ENCODE measurements around the gene CADPS2.

The CADPS2 gene

DNA sequence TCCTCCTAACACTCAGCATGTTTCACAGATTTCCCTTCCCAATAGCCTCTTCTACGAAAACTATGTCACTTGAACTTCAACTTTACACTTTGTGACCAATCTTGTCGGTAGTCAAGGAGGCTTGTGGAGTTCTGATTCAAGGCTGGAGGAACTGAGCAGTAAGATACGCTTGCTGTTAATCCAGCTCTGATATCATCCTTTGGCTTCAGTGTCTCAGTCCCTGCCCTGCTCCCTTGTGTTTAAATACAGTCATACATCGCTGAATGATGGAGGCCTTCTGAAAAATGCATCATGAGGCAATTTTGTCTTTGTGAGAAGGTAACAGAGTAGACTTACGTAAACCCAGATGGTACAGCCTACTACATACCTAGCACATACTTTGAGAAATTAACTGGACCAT lies 360.9 kb downstream of the CADPS2 start:
- no peak for DNase-seq (ENCODE audit: low read depth)

DNA sequence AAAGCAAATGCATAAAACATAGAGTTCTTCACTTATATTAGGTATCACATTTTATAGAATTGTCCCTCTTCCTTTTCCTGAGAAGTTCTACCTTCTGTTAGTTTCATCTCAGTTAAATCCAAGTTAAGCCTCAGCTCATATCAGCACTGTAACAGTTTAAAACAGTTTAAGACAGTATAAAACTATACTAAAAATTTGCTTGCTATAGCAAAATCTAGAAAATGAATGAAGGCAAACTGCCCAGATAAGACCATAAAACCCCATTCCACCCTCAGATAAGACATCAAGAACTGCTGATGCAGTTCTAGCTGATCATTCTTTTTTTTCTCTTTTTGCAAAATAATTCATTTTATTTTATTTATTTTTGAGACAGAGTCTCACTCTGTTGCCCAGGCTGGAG lies 364.5 kb downstream of the CADPS2 start:
- no peak for DNase-seq (ENCODE audit: low read depth)

DNA sequence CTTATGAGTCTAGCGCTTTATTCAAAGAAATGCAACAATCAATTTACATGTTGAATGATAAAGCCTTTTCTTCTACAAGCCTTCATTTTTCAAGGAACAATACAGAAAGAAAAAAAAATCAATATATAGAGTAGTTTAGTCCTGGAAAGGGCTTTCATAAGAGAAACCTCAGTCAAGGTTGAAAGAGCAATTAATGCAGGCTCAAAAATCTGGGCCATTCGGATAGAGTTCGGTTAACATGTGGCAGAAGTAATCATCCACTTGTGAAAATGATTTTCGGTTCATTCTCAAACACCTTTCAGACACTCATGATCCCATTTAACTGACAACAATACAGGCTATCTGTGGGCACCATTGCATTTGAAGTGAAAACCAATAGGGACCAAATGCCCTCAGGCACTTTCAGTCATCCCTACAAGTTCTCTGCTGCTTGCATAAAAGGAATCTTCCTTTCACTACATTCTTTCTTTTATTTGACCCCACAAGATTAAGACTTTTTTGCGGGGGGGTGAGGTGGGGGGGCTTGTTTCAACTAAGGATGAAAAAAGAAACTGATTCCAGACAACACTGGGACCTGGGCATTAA lies 365.2 kb downstream of the CADPS2 start:
- DNase-seq (ENCODE audit: low read depth): no peak

DNA sequence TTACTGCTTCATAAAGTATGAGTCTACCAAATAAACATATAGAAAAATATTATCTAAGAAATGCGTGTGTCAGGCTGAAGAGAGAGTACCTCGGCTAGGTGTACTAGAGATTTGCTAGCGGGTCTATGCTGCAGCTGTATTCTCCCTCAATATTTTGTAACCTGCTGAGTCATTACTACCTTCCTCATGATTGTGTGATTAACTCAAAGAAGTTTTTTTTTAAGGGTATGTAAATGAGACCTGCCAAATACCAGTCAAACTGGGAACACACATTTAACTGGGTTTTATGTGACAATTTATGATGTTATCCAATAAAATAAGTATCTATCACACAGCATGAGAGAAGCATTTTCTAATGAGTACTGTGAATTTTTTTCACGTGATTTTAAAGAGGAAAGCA lies 367.8 kb downstream of the CADPS2 start:
- no peak for DNase-seq (ENCODE audit: low read depth)

DNA sequence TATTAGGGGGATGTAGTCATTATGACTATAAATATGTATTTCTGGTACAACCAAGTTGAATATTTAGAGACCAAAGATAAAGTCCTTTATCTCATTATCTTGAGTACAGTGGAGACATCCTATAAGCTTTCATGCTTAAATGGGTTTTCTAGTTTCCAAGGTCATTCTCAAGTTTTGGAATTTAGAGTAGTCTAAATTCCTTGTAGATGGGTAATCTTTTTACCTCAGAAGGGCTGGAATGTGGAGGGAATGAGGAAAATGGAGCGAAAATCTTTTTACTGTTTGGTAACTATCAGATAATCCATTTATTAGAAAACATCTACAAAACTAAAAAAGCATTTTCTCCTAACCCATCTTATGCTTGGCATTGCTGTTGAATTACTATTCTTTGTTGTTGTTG lies 368.7 kb downstream of the CADPS2 start:
- DNase-seq (ENCODE audit: low read depth): no peak

DNA sequence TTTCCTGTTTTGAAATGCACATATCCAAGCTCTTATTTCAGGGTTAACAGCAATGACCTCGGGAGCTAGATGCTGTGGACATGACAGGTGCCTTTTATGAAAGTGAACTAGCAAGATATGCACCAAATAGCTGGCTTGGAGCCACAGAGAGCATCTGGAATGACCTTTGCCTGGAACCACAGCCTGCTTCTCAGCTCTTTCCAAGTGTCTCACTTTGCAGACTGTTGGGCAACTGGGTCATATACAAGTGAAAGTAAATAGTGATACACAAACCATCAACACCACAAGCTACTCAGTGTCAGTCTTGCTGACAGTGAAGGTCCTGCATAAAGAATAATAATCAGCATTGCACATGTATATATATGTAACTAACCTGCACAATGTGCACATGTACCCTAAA lies 370.9 kb downstream of the CADPS2 start:
- DNase-seq (ENCODE audit: low read depth): no peak

DNA sequence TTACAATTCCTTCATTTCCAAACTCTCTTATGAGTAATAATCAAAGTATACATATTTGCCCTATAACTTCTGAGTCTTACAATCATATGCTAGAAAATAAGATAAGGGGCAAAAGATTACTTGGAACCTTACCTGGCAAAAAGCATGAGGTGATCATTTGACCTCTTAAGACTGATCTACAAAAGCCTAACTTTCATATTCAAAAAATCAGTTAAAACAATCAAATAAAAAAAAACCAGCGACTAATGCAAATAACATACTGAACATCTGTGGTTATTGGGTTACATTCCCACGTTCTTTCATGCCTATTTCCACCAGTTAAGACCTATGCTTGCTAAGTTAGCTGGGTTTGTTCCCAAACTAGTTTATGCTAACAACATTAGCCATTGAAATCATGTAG lies 375.0 kb downstream of the CADPS2 start:
- no peak for DNase-seq (ENCODE audit: low read depth)

DNA sequence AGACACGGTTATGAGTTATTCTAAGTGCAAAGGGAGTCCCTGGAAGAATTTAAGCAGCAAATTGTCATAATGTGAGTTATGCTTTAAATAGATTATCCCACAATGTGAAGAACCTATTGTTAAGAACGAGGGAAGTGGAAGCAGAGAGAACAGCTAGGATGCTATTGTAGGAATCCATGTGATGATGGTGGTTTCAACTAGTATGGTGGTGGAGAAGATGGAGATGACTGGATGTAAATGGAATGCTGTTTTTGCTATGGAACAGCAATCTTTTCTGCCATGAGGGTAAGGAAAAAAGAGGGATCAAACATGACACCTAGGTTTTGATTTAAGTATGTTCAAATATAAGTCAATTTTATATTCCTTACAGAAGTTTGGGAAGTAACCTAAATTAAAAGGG lies 378.7 kb downstream of the CADPS2 start:
- no peak for DNase-seq (ENCODE audit: low read depth)

DNA sequence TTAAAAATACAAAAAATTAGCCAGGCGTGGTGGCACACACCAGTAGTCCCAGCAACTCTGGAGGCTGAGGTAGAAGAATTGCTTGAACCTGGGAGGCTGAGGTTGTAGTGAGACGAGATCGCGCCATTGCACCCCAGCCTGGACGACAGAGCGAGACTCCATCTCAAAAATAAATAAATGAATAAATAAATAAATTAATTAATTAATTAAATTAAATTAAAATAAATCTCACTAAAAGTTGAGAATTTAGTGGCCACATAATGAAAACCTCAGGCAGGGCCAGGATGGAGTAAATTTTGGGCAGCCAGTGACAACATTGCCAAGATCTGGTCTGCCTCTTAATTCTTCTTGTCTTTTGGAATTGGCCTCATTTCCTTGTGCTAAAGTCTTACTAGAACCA lies 394.3 kb downstream of the CADPS2 start:
- DNase-seq (ENCODE audit: low read depth): no peak

DNA sequence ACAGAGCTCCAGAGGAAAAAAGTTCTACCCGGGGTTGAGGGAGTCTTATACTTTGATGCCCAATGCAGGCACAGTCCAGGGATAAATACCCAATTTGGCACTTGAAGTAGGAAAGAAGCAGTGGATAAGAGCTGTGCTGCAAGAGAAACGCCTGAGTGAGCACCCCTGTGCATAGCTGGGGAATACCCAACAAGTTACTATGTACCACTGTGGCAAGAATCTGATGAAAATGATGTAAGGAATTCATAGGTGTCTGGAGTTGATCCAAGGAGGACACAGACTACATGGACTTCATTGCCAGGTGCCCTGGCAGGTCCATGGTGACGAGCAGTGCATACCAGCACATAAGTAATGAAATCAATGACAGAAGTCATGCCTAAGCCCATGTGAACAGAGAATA lies 398.0 kb downstream of the CADPS2 start:
- no peak for DNase-seq (ENCODE audit: low read depth)

DNA sequence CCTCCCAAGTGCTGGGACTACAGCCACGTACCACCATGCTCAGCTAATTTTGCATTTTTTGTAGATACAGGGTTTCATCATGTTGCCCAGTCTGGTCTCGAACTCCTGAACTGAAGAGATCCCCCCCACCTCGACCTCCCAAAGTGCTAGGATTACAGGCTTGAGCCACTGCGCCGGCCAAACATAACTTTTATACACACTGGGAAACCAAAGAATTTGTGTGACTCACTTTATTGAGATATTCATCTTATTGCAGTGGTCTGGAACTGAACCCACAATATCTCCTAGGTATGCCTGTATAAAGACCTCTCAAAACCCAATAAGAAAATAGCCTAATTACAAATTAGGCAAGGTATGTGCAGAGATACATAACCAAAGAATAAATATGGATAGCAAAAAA lies 399.1 kb downstream of the CADPS2 start:
- no peak for DNase-seq (ENCODE audit: low read depth)

DNA sequence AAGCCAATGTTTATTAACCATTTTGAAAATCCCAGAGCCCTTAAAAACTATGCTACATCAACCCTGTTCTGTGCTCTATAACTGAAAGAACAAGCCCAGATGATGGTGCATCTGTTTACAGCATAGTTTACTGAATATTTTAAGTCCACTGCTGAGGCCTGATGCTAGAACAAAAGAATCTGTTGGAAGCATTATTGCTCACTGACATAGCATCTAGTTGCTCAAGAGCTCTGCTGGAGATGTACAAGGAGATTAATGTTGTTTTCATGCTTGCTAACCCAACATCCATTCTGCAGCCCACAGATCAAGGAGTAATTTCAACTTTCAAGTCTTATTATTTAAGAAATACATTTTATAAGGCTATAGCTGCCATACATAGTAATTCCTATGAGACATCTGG lies 400.4 kb downstream of the CADPS2 start:
- DNase-seq (ENCODE audit: low read depth): no peak

DNA sequence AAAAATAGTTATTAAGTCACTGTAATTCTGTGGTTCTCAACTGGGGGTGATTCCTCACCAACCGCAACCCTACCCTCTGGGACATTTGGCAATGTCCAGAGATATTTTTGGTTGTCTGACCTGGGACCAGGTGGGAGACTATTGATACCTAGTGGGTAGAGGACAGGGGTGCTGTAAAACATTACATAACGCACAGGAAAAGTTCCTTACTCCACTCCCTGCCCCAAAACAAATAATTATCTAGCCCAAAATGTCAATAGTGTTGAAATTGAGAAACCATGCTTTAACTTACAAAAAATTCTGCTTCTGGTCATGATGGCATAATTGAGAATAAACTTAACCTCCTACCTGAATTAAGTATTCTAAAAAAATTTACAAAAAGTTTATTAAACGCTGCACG lies 404.0 kb downstream of the CADPS2 start:
- DNase-seq (ENCODE audit: low read depth): no peak

DNA sequence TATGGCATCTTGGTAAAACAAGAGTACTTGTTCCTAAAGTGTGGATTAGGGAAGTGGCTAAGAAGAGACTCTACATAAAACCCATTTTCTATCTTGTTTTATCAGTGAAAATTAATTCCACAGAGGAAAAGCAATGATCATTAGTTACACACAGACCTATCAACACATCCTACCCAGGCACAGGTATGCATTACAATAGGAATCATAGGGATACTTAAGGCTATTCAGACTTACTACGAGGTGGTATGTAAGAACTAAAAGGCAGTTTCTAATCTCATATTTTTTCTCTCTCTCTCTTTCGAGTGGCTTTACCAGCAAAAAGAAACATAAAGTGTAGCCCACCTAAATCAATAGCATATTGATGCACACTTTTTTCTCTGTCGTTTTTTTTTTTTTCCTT lies 415.4 kb downstream of the CADPS2 start:
- no peak for DNase-seq (ENCODE audit: low read depth)

DNA sequence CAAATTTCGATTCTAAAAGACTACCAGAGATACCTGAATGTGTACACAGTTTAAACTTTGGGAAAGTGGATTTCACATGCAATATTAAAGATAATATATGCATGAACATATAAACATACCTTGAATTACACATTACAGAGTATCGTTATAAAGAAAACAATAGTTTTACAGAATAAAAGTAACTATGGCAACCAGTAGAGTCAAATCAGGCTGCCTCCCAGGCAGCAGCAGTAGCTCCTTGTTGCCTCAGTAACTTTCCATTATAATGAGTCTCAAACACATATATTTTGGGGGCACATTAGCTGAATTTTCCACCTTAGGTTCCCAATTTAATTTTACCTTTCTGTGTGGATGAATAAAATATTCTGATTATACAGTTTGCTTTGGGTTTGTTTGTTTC lies 417.3 kb downstream of the CADPS2 start:
- no peak for DNase-seq (ENCODE audit: low read depth)

DNA sequence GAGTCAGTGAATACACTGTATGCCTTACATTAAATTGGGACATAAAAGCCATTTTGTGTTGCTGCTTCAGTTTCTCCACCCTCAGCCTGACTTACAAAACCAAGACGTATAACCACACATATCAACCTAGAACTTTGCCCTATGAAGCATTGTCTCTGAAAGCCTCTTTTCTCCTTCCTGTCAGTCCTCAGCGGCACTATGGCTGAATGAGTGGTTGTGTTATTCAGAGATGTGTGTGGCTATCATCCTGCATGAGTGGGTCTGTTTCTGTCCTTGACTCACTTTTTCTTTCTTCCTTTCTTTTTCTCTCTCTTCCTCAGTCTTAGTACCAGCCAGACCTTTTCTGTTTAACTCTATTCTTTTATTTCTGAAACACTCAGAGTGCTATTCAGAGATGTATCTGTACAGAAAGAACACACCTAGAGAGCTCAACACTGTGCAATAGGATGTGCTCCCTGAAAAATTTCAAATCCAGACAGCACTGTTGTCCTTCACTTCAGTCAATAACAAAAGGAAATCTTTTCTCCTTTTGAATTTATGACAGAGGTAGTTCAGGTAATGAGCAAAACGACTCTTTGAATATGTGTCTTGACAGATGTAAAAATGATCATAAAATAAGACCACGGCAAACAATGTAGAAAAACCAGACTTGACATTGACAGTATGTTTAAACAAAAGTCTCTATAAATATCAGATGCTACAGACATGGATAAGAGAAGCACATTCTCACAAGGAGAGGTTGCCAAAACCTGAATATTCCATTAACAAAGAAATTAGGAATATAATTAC lies 418.4 kb downstream of the CADPS2 start:
- DNase-seq (ENCODE audit: low read depth): no peak

DNA sequence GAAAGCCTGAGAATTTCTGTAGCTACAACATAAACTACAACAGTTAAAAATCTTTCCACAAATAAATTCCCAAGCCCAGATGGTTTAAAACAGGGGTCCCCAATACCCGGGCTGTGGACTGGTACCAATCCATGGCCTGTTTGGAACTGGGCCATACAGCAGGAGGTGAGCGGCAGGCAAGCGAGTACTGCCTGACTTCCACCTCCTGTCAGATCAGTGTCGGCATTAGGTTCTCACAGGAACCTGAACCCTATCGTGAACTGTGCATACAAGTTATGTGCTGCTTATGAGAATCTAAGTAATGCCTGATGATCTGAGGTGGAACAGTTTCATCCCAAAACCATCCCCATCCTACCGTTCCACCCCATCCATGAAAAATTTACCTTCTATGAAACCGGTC lies 421.0 kb downstream of the CADPS2 start:
- DNase-seq (ENCODE audit: low read depth): no peak

DNA sequence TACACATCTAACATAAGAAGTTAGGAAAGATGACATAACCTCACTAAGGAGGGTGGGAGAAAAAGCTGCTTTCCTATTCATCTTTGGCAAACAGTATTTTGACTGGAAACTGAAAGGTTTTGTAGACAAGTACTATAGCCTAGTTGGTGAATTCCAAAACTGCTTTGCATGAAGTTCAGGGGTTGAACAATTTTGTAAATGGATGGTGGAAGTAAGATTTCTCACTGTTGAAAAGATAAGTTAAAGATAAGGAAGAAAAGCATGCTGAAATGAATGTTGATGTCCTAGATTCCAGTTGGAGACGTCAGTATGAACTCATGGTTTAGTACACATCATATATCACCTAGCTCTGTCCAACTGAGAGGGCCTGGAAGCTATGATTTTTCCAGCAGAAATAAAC lies 422.6 kb downstream of the CADPS2 start:
- DNase-seq (ENCODE audit: low read depth): no peak

DNA sequence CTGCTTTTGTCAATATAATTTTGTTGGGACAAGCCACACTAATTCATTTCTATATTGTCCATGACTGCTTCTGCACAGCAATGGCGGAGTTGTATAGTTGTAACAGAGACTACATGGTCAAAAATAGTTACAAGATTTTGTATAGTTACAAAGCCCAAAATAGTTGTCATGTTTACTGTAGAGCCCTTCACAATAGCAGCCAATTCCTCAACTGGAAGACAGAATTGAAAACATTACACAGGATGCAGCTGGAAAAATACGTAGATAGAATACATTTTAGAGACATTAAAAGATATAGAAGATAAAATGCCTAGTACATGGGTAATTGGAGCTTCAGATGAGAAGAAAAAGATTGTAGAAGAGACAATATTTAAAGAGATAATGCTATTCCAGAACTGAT lies 425.3 kb downstream of the CADPS2 start:
- DNase-seq (ENCODE audit: low read depth): no peak

DNA sequence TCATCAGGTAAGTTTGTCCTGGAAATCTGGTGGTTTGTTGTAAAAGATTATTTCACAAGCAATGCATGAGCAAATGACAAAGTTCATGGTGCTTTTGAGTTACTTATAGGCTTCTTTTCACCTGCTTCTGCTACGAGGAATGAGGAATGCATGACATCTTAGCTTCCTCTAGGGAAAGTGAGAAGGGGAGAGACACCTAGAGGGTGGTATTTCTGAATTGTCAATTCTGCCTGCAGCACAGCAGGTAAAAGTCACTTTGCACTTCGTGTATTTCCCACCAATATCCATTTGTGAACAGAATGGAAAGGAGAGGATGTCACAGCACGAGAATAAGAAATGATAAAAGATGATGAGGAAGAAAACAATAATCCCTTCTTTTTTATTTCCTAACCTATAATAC lies 428.3 kb downstream of the CADPS2 start:
- no peak for DNase-seq (ENCODE audit: low read depth)

DNA sequence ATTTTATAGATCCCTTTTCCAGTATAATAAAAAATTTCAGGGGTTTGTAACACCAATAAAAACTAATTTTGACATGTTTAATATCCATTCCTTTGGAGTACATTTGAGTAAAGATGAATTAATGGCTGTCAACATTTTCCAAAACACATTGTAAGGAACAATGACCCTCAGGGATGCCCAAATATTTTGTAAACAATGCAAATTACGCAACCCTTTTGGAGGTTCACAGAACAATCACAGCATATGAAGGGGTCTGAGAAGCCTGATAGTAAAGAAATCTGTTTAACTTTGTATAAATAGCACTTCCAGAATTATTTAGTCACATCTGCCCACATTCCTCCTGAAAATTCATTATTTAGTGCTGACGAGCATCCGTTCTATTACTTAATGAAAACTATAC lies 428.9 kb downstream of the CADPS2 start:
- DNase-seq (ENCODE audit: low read depth): no peak

DNA sequence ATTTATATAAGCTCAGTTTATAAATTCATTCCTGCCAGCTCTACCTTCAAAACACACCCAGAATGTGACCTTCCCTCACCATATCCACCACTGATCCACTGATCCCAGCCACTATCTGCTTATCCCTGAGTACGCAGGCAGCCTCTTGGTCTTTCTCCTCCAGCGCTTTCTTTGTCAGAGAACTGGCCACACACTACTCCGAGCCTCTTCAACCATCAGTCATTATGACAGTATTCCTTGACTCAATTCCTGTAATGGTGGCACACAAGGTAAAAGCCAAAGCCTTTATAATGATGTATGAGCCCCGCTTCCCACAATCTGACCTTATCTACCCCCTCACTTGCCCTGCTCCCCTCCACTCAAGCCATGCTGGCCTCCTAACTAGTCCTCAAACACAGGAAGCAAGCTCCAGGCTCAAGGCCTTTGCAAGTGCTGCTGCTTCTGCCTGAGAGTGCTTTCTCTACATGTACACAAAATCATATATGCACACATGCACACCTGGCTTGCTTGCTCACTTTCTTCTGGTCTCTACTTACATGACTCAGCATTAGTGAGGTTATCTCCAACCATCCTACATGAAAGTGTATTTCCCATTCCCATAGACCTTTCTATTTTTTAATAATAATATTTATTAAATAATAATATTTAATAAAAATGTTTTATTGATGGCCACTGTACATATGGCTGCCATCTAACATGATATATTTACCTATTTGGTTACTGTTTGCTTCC lies 431.3 kb downstream of the CADPS2 start:
- DNase-seq (ENCODE audit: low read depth): no peak

DNA sequence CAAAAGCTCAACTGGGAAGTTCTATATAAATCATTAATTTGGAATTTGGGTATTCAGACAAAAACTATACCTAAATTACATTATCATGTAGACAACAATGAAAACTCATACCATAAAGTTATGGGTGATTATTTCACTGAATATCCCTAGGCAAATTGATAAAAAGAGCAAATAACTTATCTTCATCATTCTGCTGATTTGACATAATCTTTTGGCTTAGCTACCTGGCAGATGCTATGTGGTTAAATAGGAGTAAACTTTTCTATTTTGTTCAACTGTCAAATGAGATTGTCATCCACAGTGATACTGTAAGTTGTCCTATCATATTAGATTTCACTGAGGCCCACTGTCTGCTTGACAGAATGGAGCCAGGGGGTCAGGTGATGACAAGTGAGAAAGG lies 432.8 kb downstream of the CADPS2 start:
- DNase-seq (ENCODE audit: low read depth): no peak

Data from fibroblast of the conjunctiva (primary cell).